DOHH2 (cell line): ENCODE measurements around the gene MKRN2.

Source experiments
- EZH2phosphoT487 ChIP-seq: fragments of 200-600 bp; sonication (generic); IDR thresholded peaks from 2 replicates; pipeline ENCODE4 v1.6.1; 2017; ENCODE audit warnings: borderline replicate concordance, mild to moderate bottlenecking, antibody characterized with exemption, low read length, moderate library complexity, mixed read lengths
- TF ChIP-seq, protein P1 (sequence below): fragments of 200-600 bp; sonication (generic); IDR thresholded peaks from one replicate; pipeline ENCODE4 v1.5.1; 2014; ENCODE audit warnings: antibody characterized with exemption, mild to moderate bottlenecking, low read depth, low read length; ENCODE audit not compliant: poor library complexity, severe bottlenecking

DNA sequence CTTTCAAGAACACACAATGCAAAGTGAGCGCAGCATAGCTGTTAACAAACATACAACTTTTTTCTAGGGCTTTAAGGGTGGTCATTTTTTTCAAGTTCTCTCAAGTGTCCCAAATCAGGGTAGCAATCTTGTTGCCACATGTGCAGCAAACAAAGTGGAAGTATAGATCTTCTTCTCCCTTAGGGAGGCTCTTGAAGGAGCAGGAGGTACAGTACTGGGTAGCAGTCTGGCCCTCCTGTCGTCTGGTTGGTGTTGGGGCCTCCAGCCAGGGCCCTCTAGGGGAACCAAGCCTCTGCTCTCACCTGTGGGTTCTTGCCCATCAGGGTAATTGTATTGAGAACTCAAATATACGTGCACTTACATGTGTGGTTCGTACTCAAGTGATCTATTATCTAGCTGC lies 25.8 kb downstream of the MKRN2 start:
- TF ChIP-seq, protein P1, sequence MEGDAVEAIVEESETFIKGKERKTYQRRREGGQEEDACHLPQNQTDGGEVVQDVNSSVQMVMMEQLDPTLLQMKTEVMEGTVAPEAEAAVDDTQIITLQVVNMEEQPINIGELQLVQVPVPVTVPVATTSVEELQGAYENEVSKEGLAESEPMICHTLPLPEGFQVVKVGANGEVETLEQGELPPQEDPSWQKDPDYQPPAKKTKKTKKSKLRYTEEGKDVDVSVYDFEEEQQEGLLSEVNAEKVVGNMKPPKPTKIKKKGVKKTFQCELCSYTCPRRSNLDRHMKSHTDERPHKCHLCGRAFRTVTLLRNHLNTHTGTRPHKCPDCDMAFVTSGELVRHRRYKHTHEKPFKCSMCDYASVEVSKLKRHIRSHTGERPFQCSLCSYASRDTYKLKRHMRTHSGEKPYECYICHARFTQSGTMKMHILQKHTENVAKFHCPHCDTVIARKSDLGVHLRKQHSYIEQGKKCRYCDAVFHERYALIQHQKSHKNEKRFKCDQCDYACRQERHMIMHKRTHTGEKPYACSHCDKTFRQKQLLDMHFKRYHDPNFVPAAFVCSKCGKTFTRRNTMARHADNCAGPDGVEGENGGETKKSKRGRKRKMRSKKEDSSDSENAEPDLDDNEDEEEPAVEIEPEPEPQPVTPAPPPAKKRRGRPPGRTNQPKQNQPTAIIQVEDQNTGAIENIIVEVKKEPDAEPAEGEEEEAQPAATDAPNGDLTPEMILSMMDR: no peak
- no peak for TF ChIP-seq EZH2phosphoT487
